ENCODE measurements around the gene YY1. TPM values are rescaled to one million over a fixed set of nuclear protein-coding genes. Genes with fewer than 3 reads are reported as not detected.

The YY1 gene
- total RNA-seq, 6 experiments from 2014 or later, result 24.4 to 52.5 (median 36.1) TPM

GRCh38 chr14:100221533-100222223, 17.3 kb upstream of the YY1 start:
- peak; percentile 92 to 95 (median 92) for ATAC-seq
- H3K4me3 ChIP-seq, result peak overlapping the region; percentile 33 to 41 (median 33)
- 8% methylated on average over 15 of the region's 15 CpGs for WGBS (ENCODE audit: insufficient coverage, low coverage, low lambda C conversion rate, missing lambda C conversion rate)

GRCh38 chr14:100222224-100223093, 16.5 kb upstream of the YY1 start:
- Histone ChIP-seq H3K9me3 (no peaks in the 10 kb centered on the region), H3K27ac (peak overlapping the region in 2 of 3 donors; percentile 34 to 38), H3K4me1 (peaks cover 0 to 23% (median 3%) of the 10 kb centered on the region in 4 donors), H3K4me3 (peak overlapping the region in 2 of 3 donors; percentile 33 to 41), H3K27me3 (no peaks in the 10 kb centered on the region), H3K36me3 (no peaks in the 10 kb centered on the region)
- 57% methylated on average over 10 of the region's 14 CpGs for WGBS (ENCODE audit: insufficient coverage, low coverage, low lambda C conversion rate, missing lambda C conversion rate)
- ATAC-seq, result peak; percentile 4 to 12 (median 6)
- intact Hi-C loops (cut with DNase I), result no loop called here
- no peak for DNase-seq
- TF ChIP-seq CTCF (IDR thresholded peaks at IDR 0.05), result no peak
- no peak for TF ChIP-seq POLR2A (IDR thresholded peaks at IDR 0.05)

More at GRCh38 chr14:100221533-100222223, 17.3 kb upstream of the YY1 start:
- TF ChIP-seq CTCF (IDR thresholded peaks at IDR 0.05) (no peak), POLR2A (IDR thresholded peaks at IDR 0.05) (no peak)
- Histone ChIP-seq H3K9me3 (no peaks in the 10 kb centered on the region), H3K4me1 (peaks cover 0 to 23% (median 3%) of the 10 kb centered on the region in 4 donors), H3K27me3 (no peaks in the 10 kb centered on the region), H3K36me3 (no peaks in the 10 kb centered on the region), H3K27ac (peak overlapping the region in 2 of 3 donors; percentile 34 to 38)
- DNase-seq, result peak in 2 of 3 donors; percentile 58 to 61
- intact Hi-C loops (cut with DNase I), result no loop called here

GRCh38 chr14:100223332-100224201, 15.4 kb upstream of the YY1 start:
- Histone ChIP-seq H3K9me3 (no peaks in the 10 kb centered on the region), H3K27ac (no peak overlapping the region), H3K4me3 (no peak overlapping the region), H3K27me3 (no peaks in the 10 kb centered on the region), H3K36me3 (no peaks in the 10 kb centered on the region), H3K4me1 (peaks cover 0 to 23% (median 3%) of the 10 kb centered on the region in 4 donors)
- 74% methylated on average over 12 of the region's 12 CpGs for WGBS (ENCODE audit: insufficient coverage, low coverage, low lambda C conversion rate, missing lambda C conversion rate)
- no peak for DNase-seq
- ATAC-seq, result no peak
- intact Hi-C loops (cut with DNase I), result no loop called here
- TF ChIP-seq POLR2A (IDR thresholded peaks at IDR 0.05), result no peak
- no peak for TF ChIP-seq CTCF (IDR thresholded peaks at IDR 0.05)

- no peak for TF ChIP-seq POLR2A (IDR thresholded peaks at IDR 0.05)
- no peak for TF ChIP-seq CTCF (IDR thresholded peaks at IDR 0.05)
These were observed 14.6 kb upstream of the YY1 start for GRCh38 chr14:100224229-100224866.

More at GRCh38 chr14:100224229-100224866, 14.6 kb upstream of the YY1 start:
- no peaks in the 10 kb centered on the region for H3K27me3 ChIP-seq
- H3K36me3 ChIP-seq, result no peaks in the 10 kb centered on the region
- no peaks in the 10 kb centered on the region for H3K9me3 ChIP-seq
- peaks cover 0 to 23% (median 3%) of the 10 kb centered on the region in 4 donors for H3K4me1 ChIP-seq
- H3K4me3 ChIP-seq, result no peak overlapping the region
- 74% methylated on average over 4 of the region's 4 CpGs for WGBS (ENCODE audit: insufficient coverage, low coverage, low lambda C conversion rate, missing lambda C conversion rate)
- H3K27ac ChIP-seq, result no peak overlapping the region
- ATAC-seq (no peak), DNase-seq (no peak)
- intact Hi-C loops (cut with DNase I), result no loop called here

All from right lobe of liver (tissue), 6 donors.